ENCODE measurements around the gene ZNF805.

The ZNF805 gene

GRCh38 chr19:57245066-57245465 lies 4.6 kb downstream of the ZNF805 start (continued):
- TF ChIP-seq ZNF26 (tag by site-specific recombination; IDR thresholded peaks at IDR 0.05) (no peak), ZNF146 (tag by site-specific recombination; IDR thresholded peaks at IDR 0.05) (no peak), ZNF311 (tag by site-specific recombination; IDR thresholded peaks at IDR 0.05; ENCODE audit: borderline replicate concordance) (no peak), EGR2 (tag by site-specific recombination; IDR thresholded peaks at IDR 0.05; ENCODE audit: low read depth) (no peak), ZBTB8A (tag by site-specific recombination; IDR thresholded peaks at IDR 0.05) (no peak), PRDM1 (tag by site-specific recombination; IDR thresholded peaks at IDR 0.05) (no peak), ZBTB44 (tag by site-specific recombination; IDR thresholded peaks at IDR 0.05) (no peak), ZNF843 (tag by site-specific recombination; IDR thresholded peaks at IDR 0.05) (no peak)
- TF ChIP-seq, protein P1, sequence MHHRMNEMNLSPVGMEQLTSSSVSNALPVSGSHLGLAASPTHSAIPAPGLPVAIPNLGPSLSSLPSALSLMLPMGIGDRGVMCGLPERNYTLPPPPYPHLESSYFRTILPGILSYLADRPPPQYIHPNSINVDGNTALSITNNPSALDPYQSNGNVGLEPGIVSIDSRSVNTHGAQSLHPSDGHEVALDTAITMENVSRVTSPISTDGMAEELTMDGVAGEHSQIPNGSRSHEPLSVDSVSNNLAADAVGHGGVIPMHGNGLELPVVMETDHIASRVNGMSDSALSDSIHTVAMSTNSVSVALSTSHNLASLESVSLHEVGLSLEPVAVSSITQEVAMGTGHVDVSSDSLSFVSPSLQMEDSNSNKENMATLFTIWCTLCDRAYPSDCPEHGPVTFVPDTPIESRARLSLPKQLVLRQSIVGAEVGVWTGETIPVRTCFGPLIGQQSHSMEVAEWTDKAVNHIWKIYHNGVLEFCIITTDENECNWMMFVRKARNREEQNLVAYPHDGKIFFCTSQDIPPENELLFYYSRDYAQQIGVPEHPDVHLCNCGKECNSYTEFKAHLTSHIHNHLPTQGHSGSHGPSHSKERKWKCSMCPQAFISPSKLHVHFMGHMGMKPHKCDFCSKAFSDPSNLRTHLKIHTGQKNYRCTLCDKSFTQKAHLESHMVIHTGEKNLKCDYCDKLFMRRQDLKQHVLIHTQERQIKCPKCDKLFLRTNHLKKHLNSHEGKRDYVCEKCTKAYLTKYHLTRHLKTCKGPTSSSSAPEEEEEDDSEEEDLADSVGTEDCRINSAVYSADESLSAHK (tag by site-specific recombination; IDR thresholded peaks at IDR 0.05): no peak
- TF ChIP-seq, protein P2, sequence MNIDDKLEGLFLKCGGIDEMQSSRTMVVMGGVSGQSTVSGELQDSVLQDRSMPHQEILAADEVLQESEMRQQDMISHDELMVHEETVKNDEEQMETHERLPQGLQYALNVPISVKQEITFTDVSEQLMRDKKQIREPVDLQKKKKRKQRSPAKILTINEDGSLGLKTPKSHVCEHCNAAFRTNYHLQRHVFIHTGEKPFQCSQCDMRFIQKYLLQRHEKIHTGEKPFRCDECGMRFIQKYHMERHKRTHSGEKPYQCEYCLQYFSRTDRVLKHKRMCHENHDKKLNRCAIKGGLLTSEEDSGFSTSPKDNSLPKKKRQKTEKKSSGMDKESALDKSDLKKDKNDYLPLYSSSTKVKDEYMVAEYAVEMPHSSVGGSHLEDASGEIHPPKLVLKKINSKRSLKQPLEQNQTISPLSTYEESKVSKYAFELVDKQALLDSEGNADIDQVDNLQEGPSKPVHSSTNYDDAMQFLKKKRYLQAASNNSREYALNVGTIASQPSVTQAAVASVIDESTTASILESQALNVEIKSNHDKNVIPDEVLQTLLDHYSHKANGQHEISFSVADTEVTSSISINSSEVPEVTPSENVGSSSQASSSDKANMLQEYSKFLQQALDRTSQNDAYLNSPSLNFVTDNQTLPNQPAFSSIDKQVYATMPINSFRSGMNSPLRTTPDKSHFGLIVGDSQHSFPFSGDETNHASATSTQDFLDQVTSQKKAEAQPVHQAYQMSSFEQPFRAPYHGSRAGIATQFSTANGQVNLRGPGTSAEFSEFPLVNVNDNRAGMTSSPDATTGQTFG (tag by site-specific recombination; IDR thresholded peaks at IDR 0.05; ENCODE audit: borderline replicate concordance): no peak

- Histone ChIP-seq H3K4me3 (ENCODE audit: low read depth, low read length) (no peak overlapping the region), H3K4me1 (ENCODE audit: control insufficient read depth, insufficient read depth, low read length) (no peaks in the 10 kb centered on the region; the same call in 1 of the 2 replicates), H3K9me3 (ENCODE audit: control insufficient read depth, insufficient read depth, low read depth, low read length) (no peaks in the 10 kb centered on the region), H3K36me3 (ENCODE audit: control insufficient read depth in 2 of 2, insufficient read depth in 1 of 2, low read length in 2 of 2) (peaks cover 28 to 78% of the 10 kb centered on the region in 2 experiments), H3K27ac (ENCODE audit: extremely low read depth, low read depth, low read length) (no peak overlapping the region)
- no peak for TF ChIP-seq ZNF146 (tag by site-specific recombination; IDR thresholded peaks at IDR 0.05)
- TF ChIP-seq, protein P3, sequence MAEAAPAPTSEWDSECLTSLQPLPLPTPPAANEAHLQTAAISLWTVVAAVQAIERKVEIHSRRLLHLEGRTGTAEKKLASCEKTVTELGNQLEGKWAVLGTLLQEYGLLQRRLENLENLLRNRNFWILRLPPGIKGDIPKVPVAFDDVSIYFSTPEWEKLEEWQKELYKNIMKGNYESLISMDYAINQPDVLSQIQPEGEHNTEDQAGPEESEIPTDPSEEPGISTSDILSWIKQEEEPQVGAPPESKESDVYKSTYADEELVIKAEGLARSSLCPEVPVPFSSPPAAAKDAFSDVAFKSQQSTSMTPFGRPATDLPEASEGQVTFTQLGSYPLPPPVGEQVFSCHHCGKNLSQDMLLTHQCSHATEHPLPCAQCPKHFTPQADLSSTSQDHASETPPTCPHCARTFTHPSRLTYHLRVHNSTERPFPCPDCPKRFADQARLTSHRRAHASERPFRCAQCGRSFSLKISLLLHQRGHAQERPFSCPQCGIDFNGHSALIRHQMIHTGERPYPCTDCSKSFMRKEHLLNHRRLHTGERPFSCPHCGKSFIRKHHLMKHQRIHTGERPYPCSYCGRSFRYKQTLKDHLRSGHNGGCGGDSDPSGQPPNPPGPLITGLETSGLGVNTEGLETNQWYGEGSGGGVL (tag by site-specific recombination; IDR thresholded peaks at IDR 0.05): no peak
- TF ChIP-seq YY2 (tag by site-specific recombination; IDR thresholded peaks at IDR 0.05): no peak
- CTCF ChIA-PET: no interaction called here
- POLR2A ChIA-PET: interaction anchor here (0.6 kb wide), 1 partner anchor 34 kb away, joined by 3 read pairs; the partner anchor contains the start of gene ZNF460
Measured at GRCh38 chr19:57245959-57246358, 5.5 kb downstream of the ZNF805 start.

GRCh38 chr19:57248646-57249045 lies 8.2 kb downstream of the ZNF805 start:
- Histone ChIP-seq H3K27ac (ENCODE audit: extremely low read depth, low read depth, low read length) (no peak overlapping the region), H3K4me1 (ENCODE audit: control insufficient read depth, insufficient read depth, low read length) (no peaks in the 10 kb centered on the region), H3K9me3 (ENCODE audit: control insufficient read depth, insufficient read depth, low read depth, low read length) (no peaks in the 10 kb centered on the region), H3K36me3 (ENCODE audit: control insufficient read depth in 2 of 2, insufficient read depth in 1 of 2, low read length in 2 of 2) (peaks cover 49 to 89% of the 10 kb centered on the region in 2 experiments), H3K4me3 (ENCODE audit: low read depth, low read length) (no peak overlapping the region)
- CTCF ChIA-PET: no interaction called here
- POLR2A ChIA-PET: no interaction called here
- TF ChIP-seq TCF7L2 (IDR thresholded peaks at IDR 0.05; ENCODE audit: borderline replicate concordance, low read depth, low read length) (no peak), SALL2 (tag by site-specific recombination; IDR thresholded peaks at IDR 0.05; ENCODE audit: borderline replicate concordance) (no peak), KLF1 (tag by site-specific recombination; IDR thresholded peaks at IDR 0.05) (no peak), ZFP3 (tag by site-specific recombination; IDR thresholded peaks at IDR 0.05; ENCODE audit: low read depth) (no peak), ZNF155 (tag by site-specific recombination; IDR thresholded peaks at IDR 0.05) (no peak), ZXDB (tag by site-specific recombination; IDR thresholded peaks at IDR 0.05) (no peak), ZNF785 (tag by site-specific recombination; IDR thresholded peaks at IDR 0.05) (no peak), ZNF596 (tag by site-specific recombination; IDR thresholded peaks at IDR 0.05) (no peak), PATZ1 (tag by site-specific recombination; IDR thresholded peaks at IDR 0.05) (no peak), KLF9 (tag by site-specific recombination; IDR thresholded peaks at IDR 0.05; ENCODE audit: low read depth) (no peak), ZBTB8A (tag by site-specific recombination; IDR thresholded peaks at IDR 0.05) (no peak)
